NK-92 (cell line): ENCODE results near the gene SYNPO.

Experiments
- DNase-seq: peaks from one replicate; lab custom pipeline; 2025; ENCODE audit not compliant: unreplicated experiment; lab: John Stamatoyannopoulos, UW

Gene SYNPO

GRCh38 chr5:150625164-150625535, 15.3 kb upstream of the SYNPO start:
- no peak for DNase-seq

DNA sequence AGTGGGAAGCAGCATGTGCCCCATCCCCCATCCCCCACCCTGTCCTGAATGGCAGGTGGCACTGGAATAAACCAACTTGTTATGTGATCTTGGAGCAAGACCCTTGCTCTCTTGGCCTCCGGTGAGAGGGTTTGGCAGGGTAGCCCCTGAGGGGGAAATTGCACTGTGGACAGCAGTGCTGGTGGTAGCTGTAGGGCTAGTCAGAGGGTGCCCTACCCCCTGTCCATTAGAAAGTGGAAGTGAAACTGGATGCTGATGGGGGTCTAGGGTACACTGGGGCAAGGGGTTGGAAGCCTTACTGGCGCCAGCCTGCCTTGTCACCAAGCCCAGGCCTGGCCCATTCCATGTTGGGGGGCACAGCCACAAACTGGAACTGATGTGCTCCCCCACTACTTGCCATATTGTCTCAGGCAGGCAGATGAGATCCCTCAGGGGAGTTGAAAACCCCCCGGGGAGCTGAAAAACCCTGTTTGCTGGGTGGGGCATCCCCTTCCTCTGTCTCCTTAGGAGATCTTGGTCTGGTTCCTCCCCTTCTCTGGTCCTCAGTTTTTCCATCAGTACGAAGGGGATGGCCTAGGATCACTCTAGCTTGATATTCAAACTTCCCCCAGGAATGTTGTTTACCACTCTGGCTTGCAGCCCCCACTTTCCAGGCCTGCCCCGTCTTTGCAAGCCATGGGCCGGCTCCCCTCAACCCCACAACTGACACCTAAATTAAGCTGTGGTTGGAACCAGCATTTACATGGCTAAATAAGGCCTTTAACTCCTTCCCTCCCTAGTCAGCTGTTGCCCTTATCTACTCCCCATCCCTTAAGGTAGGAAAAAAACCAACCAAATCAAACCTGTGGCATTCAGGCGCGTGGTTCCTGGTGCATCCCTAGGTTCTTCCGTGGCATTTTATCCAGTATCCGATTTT, 14.4 kb upstream of the SYNPO start:
- DNase-seq: no peak

GRCh38 chr5:150626853-150627276, 13.6 kb upstream of the SYNPO start:
- DNase-seq: no peak

DNA sequence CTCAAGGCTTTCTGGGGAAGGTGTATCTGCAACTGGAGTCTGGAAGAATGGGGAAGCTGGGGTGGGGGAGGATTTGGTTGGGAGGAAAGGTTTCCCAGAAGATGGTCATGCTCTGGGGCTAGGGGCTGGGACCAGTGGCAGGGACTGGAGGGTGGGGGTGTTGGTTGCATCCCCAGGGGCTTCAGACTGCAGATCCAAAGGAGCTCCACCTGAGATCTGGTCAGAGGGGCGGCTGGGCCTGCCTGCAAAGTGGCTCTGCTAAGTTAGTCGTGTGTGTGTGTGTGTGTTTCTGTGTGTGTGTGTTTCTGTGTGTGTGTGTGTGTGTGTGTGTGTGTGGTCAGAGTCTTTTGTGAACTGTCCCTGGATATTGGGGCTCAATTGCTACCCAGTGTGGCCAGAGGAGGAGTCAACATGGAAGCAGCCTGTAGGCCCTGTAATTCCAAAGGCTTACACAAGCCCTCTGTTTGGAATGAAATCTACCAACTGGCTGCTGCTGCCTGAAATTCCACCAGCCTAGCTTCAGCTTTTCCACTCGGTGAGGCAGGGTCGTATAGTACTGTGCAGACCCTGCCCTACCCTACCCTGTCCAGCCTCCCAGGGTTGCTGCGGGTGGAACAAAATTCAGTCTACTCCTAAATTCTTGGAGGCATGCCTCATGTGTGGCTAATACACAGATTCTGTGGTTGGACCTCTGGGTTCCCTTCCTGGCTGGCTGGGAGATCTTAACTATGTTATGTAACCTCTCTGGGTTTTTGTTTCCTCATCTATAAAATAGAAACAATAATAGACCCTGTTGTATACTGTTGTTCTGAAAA, 12.5 kb upstream of the SYNPO start:
- no peak for DNase-seq

GRCh38 chr5:150628936-150629485, 11.4 kb upstream of the SYNPO start:
- no peak for DNase-seq

GRCh38 chr5:150630016-150630415, 10.4 kb upstream of the SYNPO start:
- DNase-seq: no peak

GRCh38 chr5:150630461-150631325, 9.8 kb upstream of the SYNPO start:
- no peak for DNase-seq

DNA sequence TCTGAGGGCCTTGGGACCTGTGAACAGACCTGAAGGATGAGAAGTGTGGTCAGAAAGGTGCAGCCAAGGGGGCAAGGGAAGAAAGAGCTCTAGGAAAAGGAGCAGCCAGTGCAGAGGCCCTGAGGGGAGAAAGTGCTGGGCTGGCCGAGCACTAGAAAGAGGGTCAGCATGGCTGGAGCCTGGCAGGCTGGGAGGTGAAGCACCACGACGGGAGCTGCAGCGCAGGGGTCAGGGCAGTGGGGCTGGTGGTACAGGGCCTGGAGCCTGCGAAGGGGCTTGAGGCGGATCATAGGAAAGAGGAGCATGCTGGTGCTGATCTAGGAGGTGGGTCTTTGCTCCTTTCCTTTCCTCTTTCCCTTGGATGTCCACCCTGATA, 9.1 kb upstream of the SYNPO start:
- DNase-seq: no peak

DNA sequence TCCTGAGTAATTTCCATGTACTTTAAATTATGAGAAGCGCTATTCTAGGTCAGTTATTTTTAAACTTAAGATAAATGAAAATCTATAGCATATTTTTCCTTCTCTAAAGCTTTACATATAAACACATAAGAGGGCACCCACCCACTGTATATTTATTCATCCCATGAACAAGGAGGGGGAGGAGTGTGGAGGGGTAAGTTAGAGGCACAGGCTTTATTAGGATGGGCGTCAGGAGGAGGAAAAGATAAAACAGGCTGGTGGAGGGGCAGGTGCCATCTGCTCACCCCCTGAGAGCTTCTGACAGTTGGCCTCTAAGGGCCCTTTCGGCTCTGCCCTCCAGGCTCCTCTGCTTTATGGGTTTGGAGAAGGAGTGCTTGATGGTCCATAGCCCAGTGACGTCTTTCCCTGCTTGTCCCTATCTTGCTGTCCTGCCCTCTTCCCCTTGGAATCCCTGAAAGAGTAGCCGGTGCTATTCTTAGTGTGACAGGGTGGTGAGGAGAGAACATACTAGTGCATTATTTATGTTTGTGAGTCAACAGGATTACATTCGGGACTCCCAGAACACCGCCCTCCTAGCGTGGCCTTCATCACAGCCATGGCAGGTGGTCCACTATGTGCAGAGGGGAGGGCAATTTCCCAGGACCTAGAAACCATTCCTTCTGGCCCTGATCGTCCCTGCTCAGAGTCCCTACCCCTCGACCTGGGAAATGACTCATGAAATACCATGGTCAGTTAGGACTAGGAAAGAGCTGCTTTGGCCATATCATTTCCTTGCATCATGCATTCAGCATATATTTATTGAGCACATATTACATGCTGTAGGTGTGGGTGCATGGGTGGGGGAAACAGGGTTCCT, 7.9 kb upstream of the SYNPO start:
- no peak for DNase-seq

DNA sequence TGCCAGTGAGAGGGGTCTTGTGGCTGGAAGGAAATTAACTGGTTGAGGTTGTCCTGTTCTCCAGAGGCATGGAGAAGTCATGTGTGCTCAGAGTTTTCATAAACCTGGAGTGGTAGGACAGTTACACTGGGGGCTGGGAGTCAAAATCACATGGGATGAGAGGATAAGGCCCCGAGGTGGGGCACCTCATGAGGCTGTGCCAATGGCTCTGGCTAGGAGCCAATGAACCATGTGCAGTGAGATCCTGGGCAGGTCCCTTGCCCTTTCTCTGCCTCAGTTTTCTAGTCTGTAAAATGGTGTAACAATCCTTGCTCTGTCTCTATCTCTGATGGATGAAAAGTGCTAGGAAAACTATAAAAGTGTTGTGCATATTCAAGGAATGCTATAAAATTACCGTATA, 7.0 kb upstream of the SYNPO start:
- DNase-seq: no peak

- no peak for DNase-seq
Measured at GRCh38 chr5:150636391-150637244, 3.8 kb upstream of the SYNPO start.

GRCh38 chr5:150637245-150638052, 3.0 kb upstream of the SYNPO start:
- no peak for DNase-seq

GRCh38 chr5:150638053-150638444, 2.4 kb upstream of the SYNPO start:
- DNase-seq: no peak

- DNase-seq: no peak
Measured at GRCh38 chr5:150638488-150639376, 1.7 kb upstream of the SYNPO start.

DNA sequence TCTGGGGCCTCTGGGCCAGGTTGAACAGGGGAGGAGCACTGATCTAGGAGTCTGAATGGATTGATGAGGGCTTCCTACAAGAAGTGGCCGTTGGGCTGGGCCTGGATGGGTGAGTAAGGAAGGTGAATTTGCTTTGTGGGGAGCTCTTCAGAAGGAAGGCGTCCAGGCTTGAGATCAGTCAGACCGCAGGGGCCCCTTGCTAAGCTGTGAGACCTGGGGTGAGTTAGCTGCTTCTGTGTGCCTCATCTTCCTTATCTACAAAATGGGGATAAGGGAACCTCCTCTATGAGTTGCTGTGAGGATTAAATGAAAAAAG, 1.1 kb upstream of the SYNPO start:
- DNase-seq: no peak

- no peak for DNase-seq
Measured at GRCh38 chr5:150639751-150640150, 709 bp upstream of the SYNPO start.

DNA sequence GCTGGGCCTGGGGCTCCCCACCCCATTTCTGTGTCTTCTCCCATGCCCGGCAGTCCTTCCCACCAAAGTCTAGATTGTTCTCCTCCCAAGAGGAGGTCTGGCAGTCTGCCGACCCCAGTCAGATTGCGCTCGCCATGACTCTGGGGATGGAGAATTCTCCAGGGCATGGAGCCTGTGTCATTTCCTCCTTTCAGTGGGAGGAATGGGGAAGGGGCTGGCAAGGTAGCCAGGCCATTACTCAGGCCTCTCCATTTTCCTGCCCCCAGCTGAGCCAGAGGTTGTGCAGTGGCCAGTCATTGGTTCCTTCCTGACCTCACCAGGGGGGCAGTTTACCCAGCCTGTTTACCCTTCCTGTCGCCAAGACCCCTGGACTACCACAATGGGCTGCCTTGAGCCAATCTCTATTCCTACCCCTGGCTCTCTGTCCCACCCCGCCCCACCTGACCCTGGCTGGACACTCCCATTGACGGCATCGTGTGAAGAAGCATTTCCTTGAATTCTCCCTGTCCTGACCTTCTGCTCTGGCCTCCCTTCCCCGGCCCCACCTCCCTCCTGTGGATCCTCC, 628 bp downstream of the SYNPO start:
- DNase-seq: no peak
